KMS-11 (cell line): Measurements from ENCODE around the gene CLMP.

Source experiments
- H2AFZ ChIP-seq: fragments of 200-600 bp; sonication (generic); 2 replicates; pipeline ENCODE4 v1.6.1; 2016; ENCODE audit warnings: antibody characterized with exemption, mixed run types, low read depth
- H3K27ac ChIP-seq: fragments of 200-600 bp; sonication (generic); 2 replicates; pipeline ENCODE4 v1.6.1; 2016; ENCODE audit warnings: mild to moderate bottlenecking, mixed run types
- H3K27me3 ChIP-seq: fragments of 200-600 bp; sonication (generic); 2 replicates; pipeline ENCODE4 v1.6.1; 2017; ENCODE audit warnings: mild to moderate bottlenecking, low read depth, mixed run types, moderate library complexity; ENCODE audit not compliant: insufficient read depth
- H3K36me3 ChIP-seq: fragments of 200-600 bp; sonication (generic); 2 replicates; pipeline ENCODE4 v1.6.1; 2017; ENCODE audit warnings: mild to moderate bottlenecking, mixed run types; ENCODE audit not compliant: insufficient read depth
- H3K4me1 ChIP-seq: fragments of 200-600 bp; sonication (generic); 2 replicates; pipeline ENCODE4 v1.6.1; 2016; ENCODE audit warnings: mild to moderate bottlenecking, low read depth, mixed run types; ENCODE audit not compliant: poor library complexity, severe bottlenecking
- H3K4me2 ChIP-seq: fragments of 200-600 bp; sonication (generic); 2 replicates; pipeline ENCODE4 v1.7.0; 2016; ENCODE audit warnings: mild to moderate bottlenecking, mixed run types
- H3K4me3 ChIP-seq: fragments of 200-600 bp; sonication (generic); IDR thresholded peaks from 2 replicates; pipeline ENCODE4 v1.6.1; 2017; ENCODE audit warnings: low read depth, low read length, mixed read lengths; ENCODE audit not compliant: insufficient read depth
- H3K79me2 ChIP-seq: fragments of 200-600 bp; sonication (generic); 2 replicates; pipeline ENCODE4 v1.6.1; 2016; ENCODE audit warnings: low read depth, mixed run types; ENCODE audit not compliant: insufficient read depth
- H3K9ac ChIP-seq: fragments of 200-600 bp; sonication (generic); 2 replicates; pipeline ENCODE4 v1.6.1; 2016; ENCODE audit warnings: mild to moderate bottlenecking, mixed run types
- H4K20me1 ChIP-seq: fragments of 200-600 bp; sonication (generic); 2 replicates; pipeline ENCODE4 v1.6.1; 2016; ENCODE audit warnings: mild to moderate bottlenecking, mixed run types; ENCODE audit not compliant: insufficient read depth
- TF ChIP-seq, protein P1 (sequence below): fragments of 200-600 bp; sonication (generic); conservative IDR thresholded peaks from 2 replicates; pipeline ENCODE4 v1.6.1; 2017; ENCODE audit warnings: low read depth, mild to moderate bottlenecking, antibody characterized with exemption, low read length, moderate library complexity, mixed read lengths

The CLMP gene

DNA sequence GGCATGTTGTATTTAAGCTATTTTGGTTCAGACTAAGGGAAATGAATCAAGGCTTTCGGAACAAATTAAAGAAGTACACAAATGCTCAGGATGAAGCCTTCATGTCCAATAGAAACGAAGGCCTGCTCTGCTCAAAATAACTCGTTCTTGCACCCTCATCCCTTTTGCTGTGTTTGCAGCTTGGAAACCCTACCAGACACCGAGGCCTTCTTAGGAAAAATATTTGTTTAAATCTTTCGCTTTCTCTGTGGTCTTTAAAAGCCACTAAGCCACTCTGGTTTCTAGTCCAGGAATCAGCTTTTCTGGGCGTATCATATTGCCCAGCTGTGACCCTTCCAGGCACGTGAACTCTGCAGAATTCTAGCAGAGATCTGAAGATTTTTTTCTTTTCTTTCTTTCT is 72.2 kb downstream of the CLMP start:
- Histone ChIP-seq H3K4me1 (peaks cover 28% of the 10 kb centered on the region), H3K4me3 (no peak overlapping the region), H3K27me3 (no peaks in the 10 kb centered on the region), H4K20me1 (no peaks in the 10 kb centered on the region), H2AFZ (peak overlapping the region; percentile 11; the same call in 1 of the 2 replicates), H3K27ac (no peak overlapping the region; the same call in 1 of the 2 replicates), H3K9ac (no peak overlapping the region), H3K36me3 (no peaks in the 10 kb centered on the region), H3K4me2 (peak overlapping the region; percentile 56), H3K79me2 (no peaks in the 10 kb centered on the region)
- TF ChIP-seq, protein P1, sequence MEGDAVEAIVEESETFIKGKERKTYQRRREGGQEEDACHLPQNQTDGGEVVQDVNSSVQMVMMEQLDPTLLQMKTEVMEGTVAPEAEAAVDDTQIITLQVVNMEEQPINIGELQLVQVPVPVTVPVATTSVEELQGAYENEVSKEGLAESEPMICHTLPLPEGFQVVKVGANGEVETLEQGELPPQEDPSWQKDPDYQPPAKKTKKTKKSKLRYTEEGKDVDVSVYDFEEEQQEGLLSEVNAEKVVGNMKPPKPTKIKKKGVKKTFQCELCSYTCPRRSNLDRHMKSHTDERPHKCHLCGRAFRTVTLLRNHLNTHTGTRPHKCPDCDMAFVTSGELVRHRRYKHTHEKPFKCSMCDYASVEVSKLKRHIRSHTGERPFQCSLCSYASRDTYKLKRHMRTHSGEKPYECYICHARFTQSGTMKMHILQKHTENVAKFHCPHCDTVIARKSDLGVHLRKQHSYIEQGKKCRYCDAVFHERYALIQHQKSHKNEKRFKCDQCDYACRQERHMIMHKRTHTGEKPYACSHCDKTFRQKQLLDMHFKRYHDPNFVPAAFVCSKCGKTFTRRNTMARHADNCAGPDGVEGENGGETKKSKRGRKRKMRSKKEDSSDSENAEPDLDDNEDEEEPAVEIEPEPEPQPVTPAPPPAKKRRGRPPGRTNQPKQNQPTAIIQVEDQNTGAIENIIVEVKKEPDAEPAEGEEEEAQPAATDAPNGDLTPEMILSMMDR = no peak

DNA sequence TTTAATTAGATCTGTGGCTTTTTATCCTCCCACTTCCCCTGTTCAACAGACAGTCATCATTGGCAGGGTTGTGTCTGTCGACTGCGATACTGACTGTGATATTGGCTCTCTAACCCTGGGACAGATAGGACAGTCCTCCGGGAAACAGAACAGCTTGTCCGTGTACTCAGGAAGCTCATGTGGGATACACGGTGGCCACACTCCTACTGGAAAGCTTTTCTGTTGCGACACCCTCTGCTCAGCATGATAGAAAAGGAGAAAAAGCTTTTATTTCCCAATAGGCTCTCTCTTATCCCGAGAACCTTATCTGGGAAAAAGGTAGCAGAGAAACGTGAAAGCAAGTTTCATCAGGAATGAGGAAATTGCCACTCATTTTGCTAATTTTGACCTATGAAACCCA is 72.7 kb downstream of the CLMP start:
- Histone ChIP-seq H3K4me3 (no peak overlapping the region), H3K9ac (no peak overlapping the region), H3K4me1 (peaks cover 28% of the 10 kb centered on the region), H2AFZ (peak overlapping the region; percentile 11; the same call in 1 of the 2 replicates), H3K79me2 (no peaks in the 10 kb centered on the region), H3K36me3 (no peaks in the 10 kb centered on the region), H3K27me3 (no peaks in the 10 kb centered on the region), H3K27ac (no peak overlapping the region; the same call in 1 of the 2 replicates), H4K20me1 (no peaks in the 10 kb centered on the region), H3K4me2 (peak overlapping the region; percentile 56)
- TF ChIP-seq, protein P1 = no peak

DNA sequence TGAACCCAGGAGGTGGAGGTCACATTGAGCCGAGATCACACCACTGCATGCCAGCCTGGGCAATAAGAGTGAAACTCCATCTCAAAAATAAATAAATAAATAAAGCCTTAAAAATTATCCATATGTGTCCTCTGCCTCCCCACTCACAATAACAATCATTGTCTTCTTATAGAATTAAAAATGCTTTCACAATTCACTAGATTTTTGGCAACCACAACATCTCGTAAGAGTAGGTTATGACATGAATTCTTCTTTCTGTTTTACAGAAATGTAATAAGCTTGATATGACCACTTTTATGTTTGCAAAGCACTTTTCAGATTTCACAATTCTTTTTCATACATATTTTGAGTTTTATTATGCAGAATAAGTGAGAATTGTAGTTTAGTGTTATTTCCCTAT is 78.6 kb downstream of the CLMP start:
- Histone ChIP-seq H3K36me3 (no peaks in the 10 kb centered on the region), H3K4me3 (no peak overlapping the region), H3K4me1 (peaks cover 5% of the 10 kb centered on the region), H2AFZ (no peak overlapping the region), H4K20me1 (no peaks in the 10 kb centered on the region), H3K27ac (no peak overlapping the region), H3K4me2 (no peak overlapping the region), H3K9ac (no peak overlapping the region), H3K79me2 (no peaks in the 10 kb centered on the region), H3K27me3 (no peaks in the 10 kb centered on the region)
- TF ChIP-seq, protein P1 = no peak

DNA sequence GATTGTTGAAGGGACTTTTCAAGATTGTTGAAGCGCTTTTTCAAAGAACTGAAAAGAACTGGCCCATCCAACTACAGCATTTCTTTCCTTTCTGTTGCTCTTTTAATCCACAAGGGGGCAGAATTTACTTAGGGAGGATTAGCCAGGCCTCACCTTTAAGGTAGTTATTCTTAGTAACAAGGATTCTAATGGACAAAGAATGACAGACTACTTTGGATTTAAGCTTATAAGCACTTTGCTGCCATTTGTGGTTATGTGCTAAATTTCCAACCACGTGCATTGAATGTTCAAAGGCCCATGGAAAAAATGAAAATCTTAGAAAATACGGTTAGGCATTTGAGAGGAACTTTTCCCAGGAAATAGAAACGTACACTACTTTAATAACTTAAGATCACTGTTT is 83.6 kb downstream of the CLMP start:
- Histone ChIP-seq H3K4me2 (no peak overlapping the region), H3K79me2 (no peaks in the 10 kb centered on the region)

More for the DNA sequence above, 83.6 kb downstream of the CLMP start:
- H3K36me3 ChIP-seq = no peaks in the 10 kb centered on the region
- no peaks in the 10 kb centered on the region for H3K27me3 ChIP-seq
- no peak overlapping the region for H3K9ac ChIP-seq
- TF ChIP-seq, protein P1 = peak; percentile 76
- no peak overlapping the region for H3K27ac ChIP-seq
- no peaks in the 10 kb centered on the region for H4K20me1 ChIP-seq
- no peak overlapping the region for H2AFZ ChIP-seq
- no peak overlapping the region for H3K4me3 ChIP-seq
- H3K4me1 ChIP-seq = no peaks in the 10 kb centered on the region
